ENCODE measurements around the gene DYRK1A. TPM values are rescaled to one million over a fixed set of nuclear protein-coding genes. Genes with fewer than 3 reads are reported as not detected.
A peak's percentile ranks its signal among the peaks of the same experiment; 100 is the strongest.

The DYRK1A gene
- total RNA-seq, 2 donors from 2014 or later, result 57.5 to 57.7 TPM

GRCh38 chr21:37551331-37551992 is 184.9 kb downstream of the DYRK1A start:
- Histone ChIP-seq H3K9me3 (no peaks in the 10 kb centered on the region), H3K27ac (no peak overlapping the region), H3K4me3 (no peak overlapping the region), H3K27me3 (no peaks in the 10 kb centered on the region), H3K4me1 (no peaks in the 10 kb centered on the region), H3K9ac (ENCODE audit: low read depth in 2 of 2, low read length in 2 of 2) (no peak overlapping the region), H3K36me3 (no peaks in the 10 kb centered on the region)
- TF ChIP-seq, protein P1, sequence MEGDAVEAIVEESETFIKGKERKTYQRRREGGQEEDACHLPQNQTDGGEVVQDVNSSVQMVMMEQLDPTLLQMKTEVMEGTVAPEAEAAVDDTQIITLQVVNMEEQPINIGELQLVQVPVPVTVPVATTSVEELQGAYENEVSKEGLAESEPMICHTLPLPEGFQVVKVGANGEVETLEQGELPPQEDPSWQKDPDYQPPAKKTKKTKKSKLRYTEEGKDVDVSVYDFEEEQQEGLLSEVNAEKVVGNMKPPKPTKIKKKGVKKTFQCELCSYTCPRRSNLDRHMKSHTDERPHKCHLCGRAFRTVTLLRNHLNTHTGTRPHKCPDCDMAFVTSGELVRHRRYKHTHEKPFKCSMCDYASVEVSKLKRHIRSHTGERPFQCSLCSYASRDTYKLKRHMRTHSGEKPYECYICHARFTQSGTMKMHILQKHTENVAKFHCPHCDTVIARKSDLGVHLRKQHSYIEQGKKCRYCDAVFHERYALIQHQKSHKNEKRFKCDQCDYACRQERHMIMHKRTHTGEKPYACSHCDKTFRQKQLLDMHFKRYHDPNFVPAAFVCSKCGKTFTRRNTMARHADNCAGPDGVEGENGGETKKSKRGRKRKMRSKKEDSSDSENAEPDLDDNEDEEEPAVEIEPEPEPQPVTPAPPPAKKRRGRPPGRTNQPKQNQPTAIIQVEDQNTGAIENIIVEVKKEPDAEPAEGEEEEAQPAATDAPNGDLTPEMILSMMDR (IDR thresholded peaks at IDR 0.05), result no peak
- intact Hi-C loops (cut with DNase I), result no loop called here
- DNase-seq, result peak; percentile 38

GRCh38 chr21:37551993-37552355 is 185.4 kb downstream of the DYRK1A start:
- H3K27ac ChIP-seq, result no peak overlapping the region

GRCh38 chr21:37552496-37553029 is 186.0 kb downstream of the DYRK1A start:
- Histone ChIP-seq H3K9me3 (no peaks in the 10 kb centered on the region), H3K27me3 (no peaks in the 10 kb centered on the region), H3K4me1 (no peaks in the 10 kb centered on the region), H3K27ac (no peak overlapping the region), H3K4me3 (no peak overlapping the region), H3K9ac (ENCODE audit: low read depth in 2 of 2, low read length in 2 of 2) (no peak overlapping the region), H3K36me3 (no peaks in the 10 kb centered on the region)
- intact Hi-C loops (cut with DNase I), result no loop called here
- no peak for DNase-seq
- TF ChIP-seq, protein P1 (IDR thresholded peaks at IDR 0.05), result no peak

More at GRCh38 chr21:37551993-37552355, 185.4 kb downstream of the DYRK1A start:
- no peaks in the 10 kb centered on the region for H3K36me3 ChIP-seq
- H3K9ac ChIP-seq (ENCODE audit: low read depth in 2 of 2, low read length in 2 of 2), result no peak overlapping the region
- no peaks in the 10 kb centered on the region for H3K4me1 ChIP-seq
- DNase-seq, result no peak
- H3K27me3 ChIP-seq, result no peaks in the 10 kb centered on the region
- TF ChIP-seq, protein P1 (IDR thresholded peaks at IDR 0.05), result no peak
- H3K9me3 ChIP-seq, result no peaks in the 10 kb centered on the region
- H3K4me3 ChIP-seq, result no peak overlapping the region
- intact Hi-C loops (cut with DNase I), result no loop called here

GRCh38 chr21:37553078-37553481 is 186.5 kb downstream of the DYRK1A start:
- DNase-seq, result no peak
- no peak overlapping the region for H3K4me3 ChIP-seq
- H3K27ac ChIP-seq, result no peak overlapping the region
- intact Hi-C loops (cut with DNase I), result no loop called here
- no peaks in the 10 kb centered on the region for H3K4me1 ChIP-seq
- H3K36me3 ChIP-seq, result no peaks in the 10 kb centered on the region
- H3K9me3 ChIP-seq, result no peaks in the 10 kb centered on the region
- no peaks in the 10 kb centered on the region for H3K27me3 ChIP-seq
- TF ChIP-seq, protein P1 (IDR thresholded peaks at IDR 0.05), result no peak
- H3K9ac ChIP-seq (ENCODE audit: low read depth in 2 of 2, low read length in 2 of 2), result no peak overlapping the region

DNA sequence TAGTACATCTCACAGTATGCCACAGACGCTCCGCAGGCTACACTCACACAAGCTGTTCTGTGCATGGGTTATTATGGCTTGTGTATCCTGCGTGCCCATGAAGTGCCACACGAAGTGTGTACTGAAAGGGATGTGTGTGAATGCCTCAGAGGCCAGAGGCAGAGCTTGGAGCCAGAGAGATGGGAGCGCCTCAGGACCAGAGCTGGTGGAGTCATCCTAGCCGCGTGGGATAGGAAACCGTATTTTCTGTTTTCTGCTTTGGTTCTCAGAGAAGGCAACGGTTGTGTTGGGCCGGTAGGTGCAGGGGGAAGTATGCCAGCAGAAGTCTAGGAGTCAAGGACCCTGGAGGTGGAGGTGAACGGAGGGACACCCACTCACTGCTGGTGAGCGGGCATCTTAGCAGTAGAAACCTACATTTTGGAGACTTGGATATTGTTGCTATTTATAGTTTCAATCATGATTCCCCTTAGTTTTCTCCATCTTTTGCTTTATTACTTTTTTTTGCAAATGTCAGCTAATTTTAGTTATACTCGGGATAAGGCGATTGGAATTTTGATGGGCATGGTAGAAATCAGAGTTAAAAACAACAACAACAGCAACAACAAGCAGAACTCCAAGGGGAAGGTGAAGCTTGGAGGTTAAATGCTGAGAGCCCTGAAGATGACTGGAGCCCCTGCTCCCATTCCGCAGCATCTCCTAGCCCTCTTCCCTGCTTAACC is 188.2 kb downstream of the DYRK1A start:
- H3K27ac ChIP-seq, result no peak overlapping the region
- intact Hi-C loops (cut with DNase I), result no loop called here
- no peaks in the 10 kb centered on the region for H3K4me1 ChIP-seq
- TF ChIP-seq, protein P1 (IDR thresholded peaks at IDR 0.05), result no peak
- no peak overlapping the region for H3K9ac ChIP-seq (ENCODE audit: low read depth in 2 of 2, low read length in 2 of 2)
- no peaks in the 10 kb centered on the region for H3K27me3 ChIP-seq
- no peak overlapping the region for H3K4me3 ChIP-seq
- no peaks in the 10 kb centered on the region for H3K36me3 ChIP-seq
- no peak for DNase-seq
- H3K9me3 ChIP-seq, result no peaks in the 10 kb centered on the region
